Heart left ventricle (tissue), 16 donors: ENCODE results near the gene METTL17. TPM values are rescaled to one million over a fixed set of nuclear protein-coding genes. Genes with fewer than 3 reads are reported as not detected.
A peak's percentile ranks its signal among the peaks of the same experiment; 100 is the strongest.
"Not testable (repeated sequence)": the region's sequence is repeated elsewhere in the genome, so short reads cannot be mapped to it uniquely, and the experiment has no call there.

Source experiments
- ATAC-seq, 4 donors: fragments of 200-7000 bp; cut with Tn5 transposase; one replicate each; pipeline ENCODE4 v1.9.1; 2020 to 2022; ENCODE audit warnings: moderate library complexity in 4 of 4, mild to moderate bottlenecking in 3 of 4, moderate number of reproducible peaks in 1 of 4
- DNase-seq, 5 donors: peaks; one replicate each; pipeline ENCODE4 v3.0.0-alpha.2; 2020
- H3K27ac ChIP-seq, 12 donors: fragments of 200-600 bp; sonication (generic) in 4 of 12; one replicate each; pipeline versions ENCODE4 v1.5.0 to v1.8.0; 2016 to 2022; ENCODE audit warnings: mild to moderate bottlenecking in 2 of 12
- H3K27me3 ChIP-seq, 9 donors: fragments of 200-600 bp; sonication (generic) in 2 of 9; one replicate each; pipeline versions ENCODE4 v1.5.1 to v1.8.0; 2016 to 2022; ENCODE audit warnings: mild to moderate bottlenecking in 3 of 9
- H3K36me3 ChIP-seq, 9 donors: fragments of 200-600 bp; sonication (generic) in 2 of 9; one replicate each; pipeline versions ENCODE4 v1.5.0 to v1.8.0; 2018 to 2022; ENCODE audit warnings: mild to moderate bottlenecking in 2 of 9
- H3K4me1 ChIP-seq, 12 donors: fragments of 200-600 bp; sonication (generic) in 4 of 12; one replicate each; pipeline versions ENCODE4 v1.5.0 to v1.8.0; 2016 to 2022; ENCODE audit warnings: mild to moderate bottlenecking in 3 of 12
- H3K4me3 ChIP-seq, 12 donors: fragments of 200-600 bp; sonication (generic) in 4 of 12; one replicate each; pipeline versions ENCODE4 v1.5.0 to v1.8.0; 2017 to 2022; ENCODE audit warnings: mild to moderate bottlenecking in 9 of 12, moderate library complexity in 4 of 12
- H3K9me3 ChIP-seq, 12 donors: fragments of 200-600 bp; sonication (generic) in 4 of 12; one replicate each; pipeline versions ENCODE4 v1.5.0 to v1.8.0; 2016 to 2022; ENCODE audit warnings: mild to moderate bottlenecking in 1 of 12
- POLR2A ChIP-seq, 2 donors: fragments of 450-650 bp; IDR thresholded peaks; one replicate each; pipeline ENCODE4 v1.6.1; 2017; ENCODE audit warnings: antibody characterized with exemption in 2 of 2, mild to moderate bottlenecking in 2 of 2, moderate library complexity in 2 of 2
- WGBS, 4 donors: extraction: QIAGEN DNeasy Blood & Tissue Kit in 2 of 4; methylation state at CpG; one replicate each; pipeline versions ENCODE4 v1.1.5 to v1.1.7; 2013 to 2018; 5-methylcytosine and 5-hydroxymethylcytosine counted together
- intact Hi-C, 10 donors: fragments of 100-400 bp; cut with DNase I; formaldehyde crosslinking; loops; one replicate each; pipeline versions ENCODE4 v1.11.1 to v1.14.2; 2022
- polyA plus RNA-seq, 2 donors: library from polyadenylated mRNA; stranded (reverse); fragments of 200-250 nt; gene quantifications; one replicate each; pipeline ENCODE4 v1.2.3, GENCODE V29; 2013
- total RNA-seq, 9 donors: library from RNA; depleted of rRNA in 2 of 9; stranded (reverse); fragments of >200 nt in 2 of 9; fragmentation: NEBNext Ultra II Directional in 3 of 9; extraction: Animal tissue kit (Norgen Biotek cat#: 25700) in 3 of 9; gene quantifications; one replicate each; pipeline versions ENCODE4 v1.1.0 to v1.2.4, GENCODE V29; 2016 to 2023
- TF ChIP-seq, protein P1 (sequence below), 12 donors: fragments of 200-600 bp; sonication (generic) in 4 of 12; IDR thresholded peaks; one replicate each; pipeline versions ENCODE4 v1.5.0 to v1.8.0; 2018 to 2022; ENCODE audit warnings: antibody characterized with exemption in 12 of 12, mild to moderate bottlenecking in 5 of 12
- donor health status: ischemic (EF 13 %, LVEDD 7.1; RV severe dilation, severe dysfunction).
- donor health status: healthy with polysubstance abuse.
- donor health status: DM: no; HTN: yes; CAD: no.
- donor health status: DM: no; HTN: no; CAD: no.
- donor health status: ischemic (EF 25% LVEDD 6.9; RV normal size, moderate dysfunction).
- donor health status: ischemic (EF 25% LVEDD 5.7; RV mildly dilated, moderate dysfunction).
- donor health status: healthy.
- donor health status: DM: yes; HTN: yes; CAD: no.
- donor health status: ischemic (EF 35%, LVEDD 5.7; RV mildly dilated, moderate dysfunction).
- donor health status: nonischemic (EF 11% LVEDD 7.7; RV severe dilation, severe dysfunction).
- donor health status: DM: yes; HTN: yes; CAD: no.
- donor health status: PGD.
- donor health status: ischemic (EF 29% LVEDD 5.4; RV normal size, mild dysfunction).
- donor health status: nonischemic (EF 23%, LVEDD 6.1; RV moderate dilation, normal function).

The METTL17 gene
- total and polyA plus RNA-seq, 11 donors: 31.3 to 59.5 (median 44.7) TPM

DNA sequence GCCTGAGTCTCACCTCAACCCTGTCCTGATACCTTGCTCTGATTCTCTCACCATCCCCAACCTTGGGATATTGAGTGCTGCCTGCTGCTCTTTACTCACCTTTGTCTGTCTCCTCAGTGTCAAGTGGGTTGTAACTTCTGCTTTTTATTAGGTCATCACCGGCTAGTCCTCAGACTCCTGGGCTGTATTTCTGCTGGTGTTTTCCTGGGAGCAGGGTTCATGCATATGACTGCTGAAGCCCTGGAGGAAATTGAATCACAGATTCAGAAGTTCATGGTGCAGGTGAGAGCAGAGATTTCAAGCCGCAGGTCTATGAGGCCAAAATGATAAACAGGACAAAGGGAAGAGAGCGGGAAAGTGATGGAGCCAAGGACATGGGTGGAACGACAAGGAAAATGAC lies 9.8 kb downstream of the METTL17 start:
- H3K27ac ChIP-seq: no peak overlapping the region
- H3K4me1 ChIP-seq: peaks cover 0 to 17% (median 1%) of the 10 kb centered on the region in 12 donors
- peaks cover 0 to 34% (median 27%) of the 10 kb centered on the region in 9 donors for H3K36me3 ChIP-seq
- WGBS, 4 donors: 73 to 81% (median 77%) methylated on average over 4 of the region's 4 CpGs
- TF ChIP-seq POLR2A (IDR thresholded peaks at IDR 0.05): no peak
- no peaks in the 10 kb centered on the region for H3K27me3 ChIP-seq
- no peak overlapping the region for H3K4me3 ChIP-seq
- H3K9me3 ChIP-seq: no peaks in the 10 kb centered on the region
- DNase-seq: no peak
- intact Hi-C loops: no loop called here
- ATAC-seq: no peak

DNA sequence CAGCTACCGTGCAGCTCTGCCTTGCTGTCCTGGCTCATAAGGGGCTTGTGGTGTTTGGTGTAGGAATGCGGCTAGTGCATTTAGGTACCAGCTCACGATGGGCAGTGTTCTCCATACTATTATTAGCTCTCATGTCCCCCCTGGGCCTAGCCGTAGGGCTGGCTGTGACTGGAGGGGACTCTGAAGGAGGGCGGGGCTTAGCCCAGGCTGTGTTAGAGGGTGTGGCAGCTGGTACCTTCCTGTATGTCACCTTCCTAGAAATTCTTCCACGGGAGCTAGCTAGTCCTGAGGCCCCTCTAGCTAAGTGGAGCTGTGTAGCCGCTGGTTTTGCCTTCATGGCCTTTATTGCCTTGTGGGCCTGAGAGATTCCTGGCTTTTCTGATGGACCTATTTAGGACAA lies 11.4 kb downstream of the METTL17 start:
- DNase-seq: no peak
- no peak overlapping the region for H3K4me3 ChIP-seq
- H3K9me3 ChIP-seq: no peaks in the 10 kb centered on the region
- no peak for TF ChIP-seq POLR2A (IDR thresholded peaks at IDR 0.05)
- TF ChIP-seq, protein P1, sequence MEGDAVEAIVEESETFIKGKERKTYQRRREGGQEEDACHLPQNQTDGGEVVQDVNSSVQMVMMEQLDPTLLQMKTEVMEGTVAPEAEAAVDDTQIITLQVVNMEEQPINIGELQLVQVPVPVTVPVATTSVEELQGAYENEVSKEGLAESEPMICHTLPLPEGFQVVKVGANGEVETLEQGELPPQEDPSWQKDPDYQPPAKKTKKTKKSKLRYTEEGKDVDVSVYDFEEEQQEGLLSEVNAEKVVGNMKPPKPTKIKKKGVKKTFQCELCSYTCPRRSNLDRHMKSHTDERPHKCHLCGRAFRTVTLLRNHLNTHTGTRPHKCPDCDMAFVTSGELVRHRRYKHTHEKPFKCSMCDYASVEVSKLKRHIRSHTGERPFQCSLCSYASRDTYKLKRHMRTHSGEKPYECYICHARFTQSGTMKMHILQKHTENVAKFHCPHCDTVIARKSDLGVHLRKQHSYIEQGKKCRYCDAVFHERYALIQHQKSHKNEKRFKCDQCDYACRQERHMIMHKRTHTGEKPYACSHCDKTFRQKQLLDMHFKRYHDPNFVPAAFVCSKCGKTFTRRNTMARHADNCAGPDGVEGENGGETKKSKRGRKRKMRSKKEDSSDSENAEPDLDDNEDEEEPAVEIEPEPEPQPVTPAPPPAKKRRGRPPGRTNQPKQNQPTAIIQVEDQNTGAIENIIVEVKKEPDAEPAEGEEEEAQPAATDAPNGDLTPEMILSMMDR (IDR thresholded peaks at IDR 0.05): no peak
- intact Hi-C loops: no loop called here
- H3K4me1 ChIP-seq: peaks cover 0 to 17% (median 4%) of the 10 kb centered on the region in 12 donors
- H3K27me3 ChIP-seq: no peaks in the 10 kb centered on the region
- peak in 2 of 4 donors; percentile 8 to 25 for ATAC-seq
- WGBS, 4 donors: 52 to 67% (median 64%) methylated on average over 6 to 7 of the region's 7 CpGs
- H3K36me3 ChIP-seq: peaks cover 0 to 18% (median 11%) of the 10 kb centered on the region in 9 donors
- no peak overlapping the region for H3K27ac ChIP-seq

DNA sequence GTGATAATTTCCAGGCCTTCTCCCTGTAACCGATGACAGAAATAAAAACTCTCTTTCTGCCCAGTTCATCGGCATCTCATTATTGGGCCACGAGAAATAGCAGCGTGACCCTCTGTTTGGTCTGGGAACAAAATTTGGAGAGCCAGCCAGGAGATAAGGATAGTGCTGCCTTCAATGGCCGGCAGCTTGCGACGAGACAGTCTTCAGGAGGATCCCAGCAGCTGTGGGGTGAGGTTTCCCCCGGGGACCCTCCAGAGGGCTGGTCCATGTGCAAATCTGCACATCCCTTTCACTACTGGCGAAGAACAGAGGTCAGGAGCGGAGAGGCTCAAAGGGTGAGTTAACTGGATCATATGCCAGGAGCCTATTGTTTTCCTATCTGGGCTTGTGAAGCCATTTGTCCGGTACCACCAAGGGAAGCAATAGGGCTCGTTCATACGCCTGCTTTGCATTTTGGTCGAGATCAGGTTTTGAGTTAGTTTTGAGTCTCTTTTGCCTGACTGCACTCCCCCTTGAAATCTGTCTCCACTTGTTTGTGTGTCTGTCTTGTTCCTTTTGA lies 14.1 kb downstream of the METTL17 start:
- TF ChIP-seq, protein P1 (IDR thresholded peaks at IDR 0.05): no peak
- no peak for TF ChIP-seq POLR2A (IDR thresholded peaks at IDR 0.05)
- Histone ChIP-seq H3K4me1 (peaks cover 0 to 17% (median 4%) of the 10 kb centered on the region in 12 donors), H3K27ac (peak overlapping the region; percentile 33 to 76 (median 62)), H3K36me3 (no peaks in the 10 kb centered on the region), H3K4me3 (peak overlapping the region; percentile 2 to 69 (median 45)), H3K27me3 (no peaks in the 10 kb centered on the region), H3K9me3 (no peaks in the 10 kb centered on the region)
- WGBS, 4 donors: 48 to 71% (median 59%) methylated on average over 14 of the region's 14 CpGs
- DNase-seq: peak in 4 of 5 donors; percentile 44 to 61 (median 46)
- ATAC-seq: peak; percentile 69 to 74 (median 72)
- intact Hi-C loops: no loop called here

DNA sequence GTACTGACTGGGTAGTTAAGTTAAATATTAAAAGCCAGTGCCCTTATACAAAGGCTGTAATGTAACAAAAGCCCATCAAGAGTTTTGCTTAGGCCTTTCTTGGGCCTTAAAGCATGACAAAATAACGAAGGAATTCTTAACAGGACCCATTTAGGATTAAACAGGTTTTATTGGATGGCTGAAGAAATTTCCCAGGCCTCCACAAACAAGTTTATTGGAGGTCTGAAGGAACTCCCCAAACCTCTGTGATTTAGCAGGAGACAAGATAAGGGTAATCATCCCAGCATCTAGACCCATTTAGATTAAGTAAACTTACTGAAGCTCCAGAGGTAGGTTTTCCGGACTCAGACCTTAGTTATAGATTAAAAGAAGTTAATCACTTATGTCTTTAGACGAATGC lies 19.9 kb downstream of the METTL17 start:
- not testable (repeated sequence) for H3K27me3 ChIP-seq, ATAC-seq, DNase-seq, H3K36me3 ChIP-seq, H3K4me1 ChIP-seq, H3K9me3 ChIP-seq, H3K4me3 ChIP-seq, H3K27ac ChIP-seq
- 77 to 86% (median 79%) methylated on average over 3 of the region's 3 CpGs for WGBS, 4 donors
- intact Hi-C loops: loop anchor here in 6 of 10 donors (5.0 kb wide), 4 partner anchors 33 to 98 kb away; partner anchors contain the start of genes RNASE7 (in 1 of the 6) and RNASE8 (in 1 of the 6)

DNA sequence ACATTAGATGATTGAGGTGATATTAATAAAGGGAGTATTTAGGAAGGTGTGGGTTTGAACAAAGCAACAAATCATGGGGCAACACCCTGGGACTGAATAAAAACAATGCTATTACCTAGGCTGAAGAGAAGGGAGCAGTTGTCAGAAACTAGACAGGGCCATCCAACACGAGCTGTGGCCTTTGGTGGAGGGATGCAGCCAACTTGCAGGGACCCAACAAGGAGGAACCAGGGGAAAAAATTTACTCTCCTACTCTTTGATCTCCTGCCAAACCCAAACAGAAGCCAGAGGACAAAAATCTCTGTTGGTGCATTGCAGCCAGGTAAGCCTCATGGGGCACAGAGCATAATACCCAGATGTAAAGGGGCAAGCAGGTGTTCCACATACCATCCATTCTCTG lies 21.4 kb downstream of the METTL17 start:
- ATAC-seq: no peak
- TF ChIP-seq, protein P1 (IDR thresholded peaks at IDR 0.05): no peak
- no peak for TF ChIP-seq POLR2A (IDR thresholded peaks at IDR 0.05)
- intact Hi-C loops: loop anchor here in 5 of 10 donors (5.0 kb wide), 3 partner anchors 46 to 96 kb away; partner anchors contain the start of gene RNASE8 (in 1 of the 5)
- no peaks in the 10 kb centered on the region for H3K27me3 ChIP-seq
- 85 to 92% (median 89%) methylated on average over 1 of the region's 1 CpG for WGBS, 4 donors
- peaks cover 0 to 4% (median 0%) of the 10 kb centered on the region in 9 donors for H3K36me3 ChIP-seq
- no peak overlapping the region for H3K4me3 ChIP-seq
- H3K9me3 ChIP-seq: no peaks in the 10 kb centered on the region
- DNase-seq: no peak
- H3K27ac ChIP-seq: no peak overlapping the region
- H3K4me1 ChIP-seq: peaks cover 0 to 14% (median 3%) of the 10 kb centered on the region in 12 donors
